Upper lobe of left lung (tissue), 4 donors: Measurements from ENCODE around the gene MVD.

Experiments used
- CTCF ChIP-seq, 6 experiments: fragments of 450-650 bp in 4 of 6; fragments of 200-600 bp in 2 of 6; sonication (generic) in 2 of 6; IDR thresholded peaks; one replicate each; pipeline ENCODE4 v1.5.1; 2016 to 2019; ENCODE audit warnings: antibody characterized with exemption in 6 of 6
- EP300 ChIP-seq, 4 donors: sonication (generic); formaldehyde crosslinking; IDR thresholded peaks; one replicate each; pipeline ENCODE4 v1.5.1; 2017; ENCODE audit warnings: antibody characterized with exemption in 4 of 4, control low read depth in 2 of 4
- POLR2A ChIP-seq, 4 donors: fragments of 450-650 bp; IDR thresholded peaks; one replicate each; pipeline ENCODE4 v1.5.1; 2016 to 2017; ENCODE audit warnings: antibody characterized with exemption in 4 of 4, mild to moderate bottlenecking in 2 of 4
- POLR2AphosphoS5 ChIP-seq, 2 donors: sonication (generic); formaldehyde crosslinking; IDR thresholded peaks; one replicate each; pipeline ENCODE4 v1.5.1; 2017; ENCODE audit warnings: antibody characterized with exemption in 2 of 2

- TF ChIP-seq EP300 (IDR thresholded peaks at IDR 0.05) = no peak
- TF ChIP-seq CTCF (IDR thresholded peaks at IDR 0.05) = no peak
- TF ChIP-seq POLR2A (IDR thresholded peaks at IDR 0.05) = no peak
- TF ChIP-seq POLR2AphosphoS5 (IDR thresholded peaks at IDR 0.05) = no peak
Observed at GRCh38 chr16:88618182-88618955, 44.5 kb downstream of the MVD start.
